ENCODE data around the gene CXCR4.
"Not testable (repeated sequence)": the region's sequence is repeated elsewhere in the genome, so short reads cannot be mapped to it uniquely, and the experiment has no call there.

Gene CXCR4

GRCh38 chr2:136075476-136075875 is 42.5 kb downstream of the CXCR4 start:
- H3K9me3 ChIP-seq (ENCODE audit: insufficient read depth, low read length, severe bottlenecking): no peaks in the 10 kb centered on the region
- DNase-seq: no peak
- no peaks in the 10 kb centered on the region for H3K36me3 ChIP-seq (ENCODE audit: insufficient read depth, low read length)
- TF ChIP-seq CTCF (IDR thresholded peaks at IDR 0.05; ENCODE audit: borderline replicate concordance, extremely low read depth, low read length, poor library complexity, severe bottlenecking) (peak; percentile 9), EZH2 (IDR thresholded peaks at IDR 0.05; ENCODE audit: borderline replicate concordance, low read depth, low read length, severe bottlenecking) (no peak)
- H4K20me1 ChIP-seq (ENCODE audit: insufficient read depth, low read length): no peaks in the 10 kb centered on the region
- no peak overlapping the region for H3K9ac ChIP-seq (ENCODE audit: low read depth, low read length)
- no peaks in the 10 kb centered on the region for H3K4me1 ChIP-seq (ENCODE audit: insufficient read depth, low read length)
- no peak overlapping the region for H3K27ac ChIP-seq (ENCODE audit: low read length)
- ATAC-seq (ENCODE audit: insufficient read depth, low read depth): no peak
- no peak overlapping the region for H3K4me3 ChIP-seq (ENCODE audit: low read depth in 1 of 2, low read length in 2 of 2)
- no peak overlapping the region for H2AFZ ChIP-seq (ENCODE audit: low read depth, low read length)
- H3K27me3 ChIP-seq (ENCODE audit: insufficient read depth, low read length, poor library complexity): no peaks in the 10 kb centered on the region
- no peak overlapping the region for H3K4me2 ChIP-seq (ENCODE audit: insufficient read depth, low read length)
- no peaks in the 10 kb centered on the region for H3K79me2 ChIP-seq (ENCODE audit: insufficient read depth, low read length)

DNA sequence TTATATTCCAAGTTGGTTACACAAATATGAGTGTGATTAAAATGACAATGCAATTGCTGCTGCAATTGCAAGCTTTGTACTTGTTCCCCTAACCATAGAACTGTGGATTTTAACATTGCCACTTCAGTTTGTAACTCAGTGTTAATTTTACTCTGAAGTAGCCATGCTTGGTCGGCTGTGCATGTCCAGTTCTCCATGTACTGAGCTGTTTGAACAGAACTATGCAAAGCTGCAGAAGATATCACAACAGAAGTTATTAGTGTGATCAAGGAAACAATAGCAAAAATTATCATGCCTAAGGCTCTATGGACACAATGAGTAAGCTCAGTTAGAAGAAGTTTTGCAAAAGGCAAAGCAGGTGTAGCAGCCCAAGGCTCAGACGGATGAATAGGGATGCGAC is 45.3 kb downstream of the CXCR4 start:
- Histone ChIP-seq H3K27ac (ENCODE audit: low read length) (no peak overlapping the region), H2AFZ (ENCODE audit: low read depth, low read length) (no peak overlapping the region), H3K4me1 (ENCODE audit: insufficient read depth, low read length) (no peaks in the 10 kb centered on the region), H3K4me3 (ENCODE audit: low read depth in 1 of 2, low read length in 2 of 2) (no peak overlapping the region), H3K4me2 (ENCODE audit: insufficient read depth, low read length) (no peak overlapping the region), H3K27me3 (ENCODE audit: insufficient read depth, low read length, poor library complexity) (no peaks in the 10 kb centered on the region), H3K79me2 (ENCODE audit: insufficient read depth, low read length) (no peaks in the 10 kb centered on the region), H4K20me1 (ENCODE audit: insufficient read depth, low read length) (no peaks in the 10 kb centered on the region), H3K9me3 (ENCODE audit: insufficient read depth, low read length, severe bottlenecking) (no peaks in the 10 kb centered on the region), H3K9ac (ENCODE audit: low read depth, low read length) (no peak overlapping the region), H3K36me3 (ENCODE audit: insufficient read depth, low read length) (no peaks in the 10 kb centered on the region)
- ATAC-seq (ENCODE audit: insufficient read depth, low read depth) (no peak), DNase-seq (no peak)
- no peak for TF ChIP-seq CTCF (IDR thresholded peaks at IDR 0.05; ENCODE audit: borderline replicate concordance, extremely low read depth, low read length, poor library complexity, severe bottlenecking)
- no peak for TF ChIP-seq EZH2 (IDR thresholded peaks at IDR 0.05; ENCODE audit: borderline replicate concordance, low read depth, low read length, severe bottlenecking)

DNA sequence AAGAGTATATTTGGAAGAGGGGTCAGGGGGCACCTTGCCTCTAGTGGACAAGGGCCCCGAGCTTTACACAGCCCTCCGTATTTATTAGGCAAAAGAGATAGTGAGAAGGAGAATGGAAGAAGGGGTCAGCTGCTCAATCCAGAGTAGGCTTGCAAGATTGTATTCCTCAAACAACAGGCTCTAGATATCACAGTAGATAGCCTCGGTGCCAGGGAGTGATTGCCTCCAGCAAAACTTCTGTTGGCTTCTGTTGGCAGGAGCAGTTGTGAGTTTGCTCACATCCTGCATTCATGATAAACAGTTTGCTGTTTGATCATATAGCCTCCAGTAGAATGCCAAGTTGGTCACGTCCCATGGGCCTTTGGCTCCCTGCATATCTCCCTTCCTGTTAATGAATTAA is 46.1 kb downstream of the CXCR4 start:
- not testable (repeated sequence) for H3K27me3 ChIP-seq (ENCODE audit: insufficient read depth, low read length, poor library complexity); H3K4me3 ChIP-seq (ENCODE audit: low read depth in 1 of 2, low read length in 2 of 2); ATAC-seq (ENCODE audit: insufficient read depth, low read depth); H3K9me3 ChIP-seq (ENCODE audit: insufficient read depth, low read length, severe bottlenecking); H3K27ac ChIP-seq (ENCODE audit: low read length); H3K36me3 ChIP-seq (ENCODE audit: insufficient read depth, low read length); H4K20me1 ChIP-seq (ENCODE audit: insufficient read depth, low read length); H3K4me2 ChIP-seq (ENCODE audit: insufficient read depth, low read length); H3K9ac ChIP-seq (ENCODE audit: low read depth, low read length); H2AFZ ChIP-seq (ENCODE audit: low read depth, low read length); DNase-seq; H3K4me1 ChIP-seq (ENCODE audit: insufficient read depth, low read length); H3K79me2 ChIP-seq (ENCODE audit: insufficient read depth, low read length)

DNA sequence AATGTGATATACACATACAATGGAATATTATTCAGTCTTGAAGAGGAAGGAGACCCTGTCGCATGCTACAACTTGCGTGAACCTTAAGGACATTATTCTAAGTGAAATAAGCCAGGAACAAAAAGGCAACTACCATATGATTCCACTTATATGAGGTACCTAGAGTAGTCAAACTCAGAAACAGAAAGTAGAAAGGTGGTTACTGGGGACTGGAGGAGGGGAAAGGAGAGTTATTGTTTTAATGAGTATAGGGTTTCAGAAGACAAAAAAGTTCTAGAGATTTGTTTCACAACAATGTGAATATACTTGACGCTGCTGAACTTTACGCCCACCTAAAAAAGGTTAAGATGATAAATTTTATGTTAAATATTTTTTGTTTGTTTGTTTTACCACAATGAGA is 47.0 kb downstream of the CXCR4 start:
- H3K79me2 ChIP-seq (ENCODE audit: insufficient read depth, low read length): no peaks in the 10 kb centered on the region
- ATAC-seq (ENCODE audit: insufficient read depth, low read depth) (no peak), DNase-seq (no peak)
- no peak overlapping the region for H3K4me3 ChIP-seq (ENCODE audit: low read depth in 1 of 2, low read length in 2 of 2)
- TF ChIP-seq EZH2 (IDR thresholded peaks at IDR 0.05; ENCODE audit: borderline replicate concordance, low read depth, low read length, severe bottlenecking) (no peak), CTCF (IDR thresholded peaks at IDR 0.05; ENCODE audit: borderline replicate concordance, extremely low read depth, low read length, poor library complexity, severe bottlenecking) (no peak)
- H3K9me3 ChIP-seq (ENCODE audit: insufficient read depth, low read length, severe bottlenecking): no peaks in the 10 kb centered on the region
- H2AFZ ChIP-seq (ENCODE audit: low read depth, low read length): no peak overlapping the region
- no peaks in the 10 kb centered on the region for H3K27me3 ChIP-seq (ENCODE audit: insufficient read depth, low read length, poor library complexity)
- H3K4me2 ChIP-seq (ENCODE audit: insufficient read depth, low read length): no peak overlapping the region
- H3K9ac ChIP-seq (ENCODE audit: low read depth, low read length): no peak overlapping the region
- no peaks in the 10 kb centered on the region for H4K20me1 ChIP-seq (ENCODE audit: insufficient read depth, low read length)
- H3K27ac ChIP-seq (ENCODE audit: low read length): no peak overlapping the region
- H3K4me1 ChIP-seq (ENCODE audit: insufficient read depth, low read length): peaks cover 6% of the 10 kb centered on the region
- H3K36me3 ChIP-seq (ENCODE audit: insufficient read depth, low read length): no peaks in the 10 kb centered on the region

Data from DND-41 (cell line).